Thymus (tissue), 11 donors: Measurements from ENCODE around the gene CCDC83. TPM values are rescaled to one million over a fixed set of nuclear protein-coding genes. Genes with fewer than 3 reads are reported as not detected.

Experiments used
- DNase-seq, 9 donors: peaks; one replicate each; pipeline ENCODE4 v3.0.0-alpha.2; 2013; ENCODE audit warnings: low spot score in 9 of 9, low read depth in 6 of 9, missing footprints in 1 of 9
- H3K27ac ChIP-seq, 2 donors: one replicate each; pipeline ENCODE4 v1.5.1; 2013; ENCODE audit warnings: control low read depth in 1 of 2, low read depth in 1 of 2, low read length in 1 of 2, mild to moderate bottlenecking in 1 of 2, moderate library complexity in 1 of 2
- H3K27me3 ChIP-seq, 2 donors: one replicate each; pipeline ENCODE4 v1.5.1; 2013; ENCODE audit warnings: low read length in 1 of 2; ENCODE audit not compliant: control insufficient read depth in 2 of 2, insufficient read depth in 1 of 2
- H3K36me3 ChIP-seq, 2 donors: one replicate each; pipeline ENCODE4 v1.5.1; 2013; ENCODE audit warnings: low read length in 1 of 2, mild to moderate bottlenecking in 1 of 2, moderate library complexity in 1 of 2; ENCODE audit not compliant: control insufficient read depth in 2 of 2, insufficient read depth in 2 of 2
- H3K4me1 ChIP-seq, 2 donors: one replicate each; pipeline ENCODE4 v1.5.1; 2013; ENCODE audit warnings: low read length in 2 of 2; ENCODE audit not compliant: control insufficient read depth in 2 of 2, insufficient read depth in 2 of 2
- H3K4me3 ChIP-seq, 2 donors: one replicate each; pipeline ENCODE4 v1.5.1; 2013; ENCODE audit warnings: low read length in 2 of 2, control low read depth in 1 of 2, mild to moderate bottlenecking in 1 of 2
- H3K9me3 ChIP-seq, 2 donors: one replicate each; pipeline ENCODE4 v1.5.1; 2013; ENCODE audit warnings: low read length in 1 of 2, mild to moderate bottlenecking in 1 of 2; ENCODE audit not compliant: control insufficient read depth in 2 of 2, insufficient read depth in 1 of 2
- WGBS: extraction: QIAGEN DNeasy Blood & Tissue Kit; methylation state at CpG from one replicate; pipeline ENCODE4 v1.1.7; 2013; 5-methylcytosine and 5-hydroxymethylcytosine counted together
- polyA plus RNA-seq: library from polyadenylated mRNA; stranded (reverse); fragments of 200-250 nt; gene quantifications from one replicate; pipeline ENCODE4 v1.2.3, GENCODE V29; 2013
- total RNA-seq: library from RNA; stranded (reverse); fragments of 120-200 nt; gene quantifications from one replicate; pipeline ENCODE4 v1.2.4, GENCODE V29; 2013
- donor health status: healthy.

The CCDC83 gene
- total and polyA plus RNA-seq, 2 donors = 0.05 TPM; not detected in 1

DNA sequence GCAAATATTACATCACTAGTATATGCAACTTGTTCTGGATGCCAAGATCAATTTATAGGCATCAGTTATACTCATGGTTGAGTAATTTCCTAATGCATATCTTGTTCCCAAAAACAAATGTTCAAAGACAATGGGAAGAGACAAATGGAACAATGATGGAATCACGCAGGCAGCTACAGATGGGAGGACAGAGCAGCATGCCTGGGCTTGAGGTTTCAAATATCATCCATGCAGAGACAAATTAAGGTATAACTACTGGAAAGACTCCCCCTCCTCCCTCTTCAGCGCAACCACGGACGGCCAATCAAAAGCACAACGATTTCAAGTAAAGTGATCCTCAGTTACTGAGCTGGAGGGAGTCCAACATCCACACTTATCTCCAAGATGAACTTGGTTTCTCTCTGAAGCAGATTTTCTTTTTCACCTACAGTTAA lies 106.8 kb downstream of the CCDC83 start:
- peak in 2 of 9 donors; percentile 11 to 14 for DNase-seq

DNA sequence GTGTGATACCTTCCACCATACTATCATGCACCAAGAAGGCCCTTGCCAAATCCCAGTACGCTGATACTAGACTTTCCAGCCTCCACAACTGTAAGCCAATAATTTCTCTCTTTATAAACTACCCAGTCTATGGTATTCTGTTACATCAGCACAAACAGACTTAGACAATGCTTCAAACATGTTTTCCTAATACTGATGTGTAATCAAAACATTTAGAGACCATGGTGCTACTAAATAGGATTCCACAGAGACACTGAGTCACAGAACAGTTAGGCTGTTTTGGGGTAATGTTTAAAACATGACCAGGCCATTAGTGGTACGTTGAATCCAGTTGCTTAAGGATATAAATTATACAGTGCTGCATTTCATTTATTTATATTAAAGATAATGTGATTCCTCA lies 110.0 kb downstream of the CCDC83 start:
- Histone ChIP-seq H3K4me3 (no peak overlapping the region), H3K9me3 (no peaks in the 10 kb centered on the region), H3K27ac (no peak overlapping the region), H3K36me3 (peaks cover 16 to 52% of the 10 kb centered on the region in 2 donors), H3K27me3 (no peaks in the 10 kb centered on the region), H3K4me1 (peaks cover 0 to 2% of the 10 kb centered on the region in 2 donors)
- WGBS = 99% methylated on average over 2 of the region's 2 CpGs
- no peak for DNase-seq

More for the DNA sequence above, 106.8 kb downstream of the CCDC83 start:
- WGBS = 86% methylated on average over 5 of the region's 5 CpGs
- no peak overlapping the region for H3K4me3 ChIP-seq
- H3K9me3 ChIP-seq = no peaks in the 10 kb centered on the region
- H3K36me3 ChIP-seq = peaks cover 15 to 62% of the 10 kb centered on the region in 2 donors
- no peak overlapping the region for H3K27ac ChIP-seq
- no peaks in the 10 kb centered on the region for H3K27me3 ChIP-seq
- H3K4me1 ChIP-seq = peaks cover 0 to 2% of the 10 kb centered on the region in 2 donors

DNA sequence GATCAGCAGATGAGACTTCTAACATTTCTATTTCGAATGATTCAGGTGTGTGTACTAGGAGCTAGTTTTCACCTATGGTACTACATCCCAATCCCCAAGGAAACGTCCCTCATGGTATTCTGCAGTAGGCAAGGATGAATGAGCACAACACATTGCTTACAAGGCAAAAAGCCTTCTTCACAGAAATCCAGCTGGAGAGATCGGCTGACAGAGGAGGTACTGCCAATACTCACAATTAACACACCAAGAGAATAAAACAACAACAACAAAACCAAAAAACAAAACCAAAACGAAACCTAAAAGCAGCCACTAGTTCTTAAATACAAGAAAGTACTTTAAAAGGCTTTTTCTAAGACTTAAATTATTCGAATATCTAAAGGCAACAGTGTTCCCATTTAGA lies 112.3 kb downstream of the CCDC83 start:
- Histone ChIP-seq H3K27me3 (no peaks in the 10 kb centered on the region), H3K36me3 (peaks cover 20 to 56% of the 10 kb centered on the region in 2 donors), H3K4me1 (no peaks in the 10 kb centered on the region), H3K4me3 (no peak overlapping the region), H3K27ac (no peak overlapping the region), H3K9me3 (no peaks in the 10 kb centered on the region)
- WGBS = 98% methylated on average over 5 of the region's 5 CpGs
- DNase-seq = no peak

Other genes with a start within 250 kb of the CCDC83 start
- 6.6 TPM for gene DLG2, start 228.0 kb upstream of the CCDC83 start, total RNA-seq
- gene DLG2, start 228.0 kb upstream of the CCDC83 start, polyA plus RNA-seq = 4.8 TPM
- gene TMEM126B, start 226.8 kb upstream of the CCDC83 start, total RNA-seq = 57.5 TPM
- 107 TPM for gene TMEM126B, start 226.8 kb upstream of the CCDC83 start, polyA plus RNA-seq
- gene TMEM126A, start 207.4 kb upstream of the CCDC83 start, total RNA-seq = 43.0 TPM
- gene TMEM126A, start 207.4 kb upstream of the CCDC83 start, polyA plus RNA-seq = 55.7 TPM
- 44.8 TPM for gene CREBZF, start 190.3 kb upstream of the CCDC83 start, total RNA-seq
- gene CREBZF, start 190.3 kb upstream of the CCDC83 start, polyA plus RNA-seq = 51.8 TPM
- gene CCDC89, start 169.2 kb upstream of the CCDC83 start, total RNA-seq = 0.66 TPM
- 0.78 TPM for gene CCDC89, start 169.2 kb upstream of the CCDC83 start, polyA plus RNA-seq
- 15.1 TPM for gene SYTL2, start 44.2 kb upstream of the CCDC83 start, total RNA-seq
- 22.2 TPM for gene SYTL2, start 44.2 kb upstream of the CCDC83 start, polyA plus RNA-seq
- 111 TPM for gene PICALM, start 213.7 kb downstream of the CCDC83 start, total RNA-seq
- 93.1 TPM for gene PICALM, start 213.7 kb downstream of the CCDC83 start, polyA plus RNA-seq